HepG2 (cell line): ENCODE measurements around the gene WDR27. TPM values are rescaled to one million over a fixed set of nuclear protein-coding genes. Genes with fewer than 3 reads are reported as not detected.

Experiments used
- AGO1 ChIP-seq: fragments of 200-400 bp; formaldehyde crosslinking; IDR thresholded peaks from 2 replicates; pipeline ENCODE4 v1.6.1; 2017; ENCODE audit warnings: mild to moderate bottlenecking, low read depth, low read length, moderate library complexity; ENCODE audit not compliant: poor library complexity, severe bottlenecking
- AKNA ChIP-seq: sonication (generic); formaldehyde crosslinking; IDR thresholded peaks from 2 replicates; pipeline ENCODE4 v1.4.0; 2020; ENCODE audit warnings: missing genetic modification reagents, borderline replicate concordance
- ARHGAP35 ChIP-seq: sonication (generic); formaldehyde crosslinking; IDR thresholded peaks from 2 replicates; pipeline ENCODE4 v1.9.0; 2022; ENCODE audit warnings: mild to moderate bottlenecking, inconsistent platforms, moderate library complexity, missing genetic modification reagents, borderline replicate concordance
- ERF ChIP-seq: IDR thresholded peaks from 2 replicates; pipeline ENCODE4 v1.6.1; 2018; ENCODE audit warnings: missing biosample characterization, missing genetic modification reagents
- FUBP1 ChIP-seq: sonication (generic); formaldehyde crosslinking; IDR thresholded peaks from 2 replicates; pipeline ENCODE4 v1.5.1; 2020; ENCODE audit warnings: missing genetic modification reagents, mild to moderate bottlenecking, borderline replicate concordance
- HIVEP1 ChIP-seq: sonication (generic); formaldehyde crosslinking; IDR thresholded peaks from 2 replicates; pipeline ENCODE4 v1.4.0; 2020; ENCODE audit warnings: mild to moderate bottlenecking, missing genetic modification reagents
- HNF1B ChIP-seq: sonication (generic); formaldehyde crosslinking; IDR thresholded peaks from 2 replicates; pipeline ENCODE4 v1.5.1; 2020; ENCODE audit warnings: mild to moderate bottlenecking, moderate library complexity, missing genetic modification reagents
- HOXA3 ChIP-seq: sonication (generic); formaldehyde crosslinking; IDR thresholded peaks from 2 replicates; pipeline ENCODE4 v1.5.0; 2020; ENCODE audit warnings: missing genetic modification reagents
- IKZF1 ChIP-seq: fragments of 450-650 bp; IDR thresholded peaks from 2 replicates; pipeline ENCODE4 v1.7.1; 2016
- JUN ChIP-seq: sonication (generic); formaldehyde crosslinking; IDR thresholded peaks from 2 replicates; pipeline ENCODE4 v1.4.0; 2020; ENCODE audit warnings: mild to moderate bottlenecking, missing genetic modification reagents
- KLF9 ChIP-seq: IDR thresholded peaks from 2 replicates; pipeline ENCODE4 v1.6.1; 2016; ENCODE audit warnings: low read depth
- POLR2A ChIP-seq, 2 experiments: IDR thresholded peaks; 2 replicates each; pipeline ENCODE4 v1.6.1; 2011; ENCODE audit warnings: low read depth in 2 of 2, low read length in 2 of 2, mild to moderate bottlenecking in 1 of 2, moderate library complexity in 1 of 2; ENCODE audit not compliant: insufficient read depth in 1 of 2
- RFX1 ChIP-seq: fragments of 450-650 bp; IDR thresholded peaks from 2 replicates; pipeline ENCODE4 v1.6.1; 2017
- SALL2 ChIP-seq: sonication (generic); formaldehyde crosslinking; IDR thresholded peaks from 2 replicates; pipeline ENCODE4 v1.8.1; 2023; ENCODE audit warnings: mild to moderate bottlenecking, missing genetic modification reagents, inconsistent platforms
- SRSF9 ChIP-seq: fragments of 200-400 bp; formaldehyde crosslinking; IDR thresholded peaks from 2 replicates; pipeline ENCODE4 v1.6.1; 2018; ENCODE audit warnings: borderline replicate concordance, mild to moderate bottlenecking, low read depth, low read length; ENCODE audit not compliant: insufficient read depth, poor library complexity, severe bottlenecking
- TP53 ChIP-seq: sonication (generic); formaldehyde crosslinking; conservative IDR thresholded peaks from 2 replicates; pipeline ENCODE4 v1.4.0; 2020; ENCODE audit warnings: missing genetic modification reagents
- ZIK1 ChIP-seq: sonication (generic); formaldehyde crosslinking; IDR thresholded peaks from 2 replicates; pipeline ENCODE4 v1.5.0; 2020; ENCODE audit warnings: mild to moderate bottlenecking, low read depth, missing genetic modification reagents, borderline replicate concordance
- ZNF546 ChIP-seq: sonication (generic); formaldehyde crosslinking; conservative IDR thresholded peaks from 2 replicates; pipeline ENCODE4 v1.8.1; 2023; ENCODE audit warnings: mild to moderate bottlenecking, missing genetic modification reagents
- ZNF597 ChIP-seq: sonication (generic); formaldehyde crosslinking; IDR thresholded peaks from 2 replicates; pipeline ENCODE4 v1.5.0; 2020; ENCODE audit warnings: missing genetic modification reagents
- ZSCAN12 ChIP-seq: sonication (generic); formaldehyde crosslinking; IDR thresholded peaks from 2 replicates; pipeline ENCODE4 v1.9.0; 2021; ENCODE audit warnings: mild to moderate bottlenecking, missing genetic modification reagents
- polyA plus RNA-seq, 8 experiments: library from polyadenylated mRNA; depleted of rRNA in 3 of 8; stranded (reverse) in 7 of 8; unstranded in 1 of 8; fragments of >200 nt; fragmentation: Illumina TruSeq in 4 of 8; extraction: Trizol in 4 of 8; gene quantifications; 2 replicates each; pipeline versions ENCODE4 v1.2.1 to v1.2.3, GENCODE V29; 2011 to 2016; ENCODE audit warnings: low read depth in 4 of 8, missing spikeins in 1 of 8, mixed read lengths in 1 of 8; ENCODE audit not compliant: insufficient read depth in 1 of 8
- total RNA-seq, 5 experiments: library from RNA; depleted of rRNA; stranded (reverse); fragments of >200 nt; fragmentation: Illumina TruSeq; extraction: Trizol; gene quantifications; 2 replicates each; pipeline ENCODE4 v1.2.3, GENCODE V29; 2016; ENCODE audit warnings: low read depth in 1 of 5

The WDR27 gene
- total and polyA plus RNA-seq, 2 of the 13 experiments (the other 11 are each of a cell fraction or from before 2014, with no cell fraction given), result 34.1 to 80.3 TPM

- TF ChIP-seq HNF1B (CRISPR knock-in tag) (peak; percentile 14; the same call in 1 of the 2 replicates), SALL2 (CRISPR knock-in tag) (peak; percentile 66; the same call in 1 of the 2 replicates), ERF (CRISPR knock-in tag) (peak; percentile 87), AGO1 (peak; percentile 8), ZSCAN12 (CRISPR knock-in tag) (peak; percentile 10; the same call in 1 of the 2 replicates), HIVEP1 (no peak; the same call in 1 of the 2 replicates), JUN (CRISPR knock-in tag) (no peak), IKZF1 (no peak), FUBP1 (CRISPR knock-in tag) (peak; percentile 90), HOXA3 (CRISPR knock-in tag) (peak; percentile 44), ZIK1 (CRISPR knock-in tag) (no peak), SRSF9 (no peak), ZNF597 (CRISPR knock-in tag) (no peak), ZNF546 (CRISPR knock-in tag) (no peak), KLF9 (CRISPR knock-in tag) (no peak; the same call in 1 of the 2 replicates), ARHGAP35 (CRISPR knock-in tag) (no peak), AKNA (CRISPR knock-in tag) (peak; percentile 50; the same call in 1 of the 2 replicates), POLR2A (IDR thresholded peaks at IDR 0.05; ENCODE audit: insufficient read depth in 1 of 2, low read depth in 2 of 2, low read length in 2 of 2) (peak; percentile 74 to 98; a peak in 3 of 4 replicates), TP53 (CRISPR knock-in tag) (0 out of 2 replicates have a peak, but pooled peaks have one; percentile 46), RFX1 (no peak)
Observed at GRCh38 chr6:169725125-169726048, 23.6 kb upstream of the WDR27 start (continued).
